K562 (cell line): ENCODE results near the gene CDC23. TPM values are rescaled to one million over a fixed set of nuclear protein-coding genes. Genes with fewer than 3 reads are reported as not detected.

ENCODE experiments used
- BRD4 ChIP-seq: fragments of 200-600 bp; sonication (generic); IDR thresholded peaks from 2 replicates; pipeline ENCODE4 v1.6.1; 2017; ENCODE audit warnings: inconsistent platforms
- CTBP1 ChIP-seq: fragments of 450-650 bp; IDR thresholded peaks from 2 replicates; pipeline ENCODE4 v1.6.1; 2016; ENCODE audit warnings: borderline replicate concordance
- CXXC5 ChIP-seq: fragments of 250-450 bp; sonication (Bioruptor Pico); IDR thresholded peaks from 2 replicates; pipeline ENCODE4 v1.8.0; 2022; ENCODE audit warnings: inconsistent platforms, mild to moderate bottlenecking, moderate library complexity
- E2F1 ChIP-seq: sonication (generic); formaldehyde crosslinking; IDR thresholded peaks from 2 replicates; pipeline ENCODE4 v1.8.1; 2023; ENCODE audit warnings: mild to moderate bottlenecking, missing genetic modification reagents, moderate library complexity
- HLTF ChIP-seq: fragments of 450-650 bp; IDR thresholded peaks from 2 replicates; pipeline ENCODE4 v1.6.1; 2016
- HMBOX1 ChIP-seq: sonication (generic); IDR thresholded peaks from 2 replicates; pipeline ENCODE4 v1.6.1; 2016
- MAFK ChIP-seq: IDR thresholded peaks from 2 replicates; pipeline ENCODE4 v1.6.1; 2011; ENCODE audit warnings: low read length, improper control_type of control experiment
- NFIX ChIP-seq: fragments of 250-450 bp; sonication (Bioruptor Pico); IDR thresholded peaks from 2 replicates; pipeline ENCODE4 v1.4.0; 2020; ENCODE audit warnings: low read depth, mild to moderate bottlenecking, moderate library complexity
- RCOR1 ChIP-seq, 2 experiments: IDR thresholded peaks; 2 replicates each; pipeline ENCODE4 v1.6.1; 2012; ENCODE audit warnings: low read depth in 2 of 2, low read length in 2 of 2, borderline replicate concordance in 1 of 2, improper control_type of control experiment in 1 of 2
- SRSF3 ChIP-seq: fragments of 200-400 bp; formaldehyde crosslinking; IDR thresholded peaks from 2 replicates; pipeline ENCODE4 v1.6.1; 2016; ENCODE audit warnings: mild to moderate bottlenecking, low read length, moderate library complexity; ENCODE audit not compliant: insufficient read depth
- STAT5A ChIP-seq: IDR thresholded peaks from 2 replicates; pipeline ENCODE4 v1.6.1; 2012; ENCODE audit warnings: low read length, inconsistent platforms, borderline replicate concordance
- ZBTB17 ChIP-seq: fragments of 450-650 bp; formaldehyde crosslinking; IDR thresholded peaks from 2 replicates; pipeline ENCODE4 v1.4.0; 2020; ENCODE audit warnings: mild to moderate bottlenecking
- ZBTB2 ChIP-seq: fragments of 450-650 bp; IDR thresholded peaks from 2 replicates; pipeline ENCODE4 v1.6.1; 2016; ENCODE audit warnings: antibody characterized with exemption
- ZBTB43 ChIP-seq: sonication (generic); formaldehyde crosslinking; IDR thresholded peaks from 2 replicates; pipeline ENCODE4 v1.8.0; 2023; ENCODE audit warnings: mild to moderate bottlenecking, missing genetic modification reagents
- ZNF184 ChIP-seq: sonication (generic); formaldehyde crosslinking; IDR thresholded peaks from 2 replicates; pipeline ENCODE4 v1.5.0; 2020; ENCODE audit warnings: missing genetic modification reagents
- ZNF407 ChIP-seq: fragments of 450-650 bp; IDR thresholded peaks from 2 replicates; pipeline ENCODE4 v1.6.1; 2016; ENCODE audit warnings: low read depth
- ZNF778 ChIP-seq: fragments of 450-650 bp; formaldehyde crosslinking; IDR thresholded peaks from 2 replicates; pipeline ENCODE4 v1.4.0; 2020; ENCODE audit warnings: mild to moderate bottlenecking, moderate library complexity
- polyA plus RNA-seq, 8 experiments: library from polyadenylated mRNA; depleted of rRNA in 4 of 8; stranded (reverse) in 5 of 8; unstranded in 3 of 8; fragments of >200 nt; fragmentation: Nextera tagmentation in 2 of 8; fragmentation: Illumina TruSeq in 1 of 8; extraction: Ambion mirVana in 2 of 8; extraction: Trizol in 1 of 8; gene quantifications; 2 replicates each; pipeline versions ENCODE4 v1.2.1 to v1.2.3, GENCODE V29; 2011 to 2014; ENCODE audit warnings: inconsistent platforms in 1 of 8, missing spikeins in 1 of 8
- total RNA-seq, 7 experiments: library from RNA; depleted of rRNA in 6 of 7; stranded (reverse); fragments of >200 nt in 6 of 7; fragmentation: Illumina TruSeq in 2 of 7; extraction: Trizol in 2 of 7; gene quantifications; 2 replicates each; pipeline versions ENCODE4 v1.2.1 to v1.2.3, GENCODE V29; 2011 to 2021; ENCODE audit warnings: low replicate concordance in 1 of 7

The CDC23 gene
- total and polyA plus RNA-seq, 9 of the 15 experiments (the other 6 are each of a cell fraction or from before 2014, with no cell fraction given) = 34.5 to 157 (median 65.5) TPM

- TF ChIP-seq ZNF407 (no peak), BRD4 (no peak), ZBTB17 (CRISPR knock-in tag) (no peak), RCOR1 (IDR thresholded peaks at IDR 0.05; ENCODE audit: borderline replicate concordance in 1 of 2, low read depth in 2 of 2, low read length in 2 of 2) (0 out of 4 replicates have a peak, but pooled peaks of 1 of the 2 experiments have one; percentile 12), HMBOX1 (peak; percentile 71), NFIX (CRISPR knock-in tag) (no peak), HLTF (no peak), STAT5A (no peak), MAFK (peak; percentile 14; the same call in 1 of the 2 replicates), ZNF778 (CRISPR knock-in tag) (no peak), CXXC5 (CRISPR knock-in tag) (0 out of 2 replicates have a peak, but pooled peaks have one; percentile 11), ZNF184 (CRISPR knock-in tag) (peak; percentile 96), ZBTB2 (no peak), SRSF3 (no peak), ZBTB43 (CRISPR knock-in tag) (no peak), CTBP1 (peak; percentile 37; the same call in 1 of the 2 replicates), E2F1 (no peak)
These were observed 27.1 kb downstream of the CDC23 start (continued) for GRCh38 chr5:138186002-138186447.
